Activated CD4-positive, alpha-beta memory T cell treated with anti-CD3 and anti-CD28 coated beads, Interleukin-2, amount 10 ng/mL, durations not matched to agents 7 days and 5 days (primary cell): ENCODE results near the gene CDHR1. TPM values are rescaled to one million over a fixed set of nuclear protein-coding genes. Genes with fewer than 3 reads are reported as not detected.
A peak's percentile ranks its signal among the peaks of the same experiment; 100 is the strongest.
"Not testable (repeated sequence)": the region's sequence is repeated elsewhere in the genome, so short reads cannot be mapped to it uniquely, and the experiment has no call there.

Source experiments
- CTCF ChIA-PET: fragments of 350-600 bp; sonication (Branson Sonifier 250); formaldehyde crosslinking; loops from one replicate; lab custom pipeline; 2021; ENCODE audit warnings: antibody characterized with exemption, inconsistent platforms; lab: Charles Lee
- POLR2A ChIA-PET: fragments of 350-600 bp; sonication (Branson Sonifier 250); formaldehyde crosslinking; loops from one replicate; lab custom pipeline; 2021; ENCODE audit warnings: antibody characterized with exemption; lab: Charles Lee
- DNase-seq: peaks from one replicate; pipeline ENCODE4 v3.0.0-alpha.2; 2020
- H3K27ac Mint-ChIP-seq: one replicate; pipeline ENCODE4 v1.8.0; 2021; ENCODE audit warnings: mild to moderate bottlenecking, mixed read lengths
- H3K27me3 Mint-ChIP-seq: one replicate; pipeline ENCODE4 v1.8.0; 2021; ENCODE audit warnings: mixed read lengths
- H3K36me3 Mint-ChIP-seq: one replicate; pipeline ENCODE4 v1.8.0; 2021; ENCODE audit warnings: low read depth, mixed read lengths
- H3K4me1 Mint-ChIP-seq: one replicate; pipeline ENCODE4 v1.8.0; 2021; ENCODE audit warnings: mixed read lengths
- H3K4me3 Mint-ChIP-seq: one replicate; pipeline ENCODE4 v1.8.0; 2021; ENCODE audit warnings: mild to moderate bottlenecking, mixed read lengths
- H3K9me3 Mint-ChIP-seq: one replicate; pipeline ENCODE4 v1.8.0; 2021; ENCODE audit warnings: mixed read lengths
- total RNA-seq, 2 experiments: library from RNA; stranded (reverse); gene quantifications; one replicate each; pipeline ENCODE4 v1.2.3, GENCODE V29; 2021

The CDHR1 gene
- total RNA-seq = under 1 TPM; 0.38 to 0.45 TPM

GRCh38 chr10:84194424-84195043, at the start of gene CDHR1:
CDHR1 (plus strand) TSS chr10:84194537; CDS start chr10:84194761, 224 bp downstream.
- Mint-ChIP-seq H3K36me3 (no peaks in the 10 kb centered on the region), H3K9me3 (no peaks in the 10 kb centered on the region), H3K4me3 (peak within 1 kb of the TSS; percentile 32), H3K27me3 (peaks cover 45% of the 10 kb centered on the region), H3K27ac (no peak within 1 kb of the TSS), H3K4me1 (peaks cover 7% of the 10 kb centered on the region)
- ChIA-PET CTCF (no interaction called here), POLR2A (no interaction called here)
- DNase-seq = peak; percentile 36

GRCh38 chr10:84147347-84147746, 47.0 kb upstream of the CDHR1 start:
- ChIA-PET CTCF (interaction anchor here (0.8 to 3.9 kb wide), 22 partner anchors 8 to 390 kb away, joined by 3 to 48 read pairs (median 5); partner anchors contain the start of genes CCSER2, GHITM and GPR15LG), POLR2A (interaction anchor here (1.2 to 3.4 kb wide), 3 partner anchors 8 to 30 kb away, joined by 3 to 22 read pairs (median 6); partner anchors contain the start of gene GHITM)
- H3K36me3 Mint-ChIP-seq = peaks cover 67% of the 10 kb centered on the region
- no peak for DNase-seq
- H3K9me3 Mint-ChIP-seq = no peaks in the 10 kb centered on the region
- H3K27ac Mint-ChIP-seq = no peak overlapping the region
- H3K27me3 Mint-ChIP-seq = no peaks in the 10 kb centered on the region
- no peak overlapping the region for H3K4me3 Mint-ChIP-seq
- peaks cover 3% of the 10 kb centered on the region for H3K4me1 Mint-ChIP-seq

GRCh38 chr10:84148006-84148597, 46.2 kb upstream of the CDHR1 start:
- H3K4me1 Mint-ChIP-seq, H3K27ac Mint-ChIP-seq, H3K27me3 Mint-ChIP-seq, H3K9me3 Mint-ChIP-seq, H3K4me3 Mint-ChIP-seq, DNase-seq: not testable (repeated sequence)
- ChIA-PET POLR2A (interaction anchor here (1.2 to 3.4 kb wide), 3 partner anchors 9 to 29 kb away, joined by 3 to 22 read pairs (median 6); partner anchors contain the start of gene GHITM), CTCF (interaction anchor here (0.8 to 3.9 kb wide), 23 partner anchors 9 to 389 kb away, joined by 3 to 48 read pairs (median 5); partner anchors contain the start of genes CCSER2, GHITM and GPR15LG)
- H3K36me3 Mint-ChIP-seq = peaks cover 68% of the 10 kb centered on the region

GRCh38 chr10:84149854-84150253, 44.5 kb upstream of the CDHR1 start:
- no peaks in the 10 kb centered on the region for H3K4me1 Mint-ChIP-seq
- no peaks in the 10 kb centered on the region for H3K27me3 Mint-ChIP-seq
- no peak for DNase-seq
- no peak overlapping the region for H3K27ac Mint-ChIP-seq
- ChIA-PET POLR2A (interaction anchor here (3.4 kb wide), 1 partner anchor 10 kb away, joined by 22 read pairs; the partner anchor contains the start of gene GHITM), CTCF (interaction anchor here (0.7 to 3.9 kb wide), 8 partner anchors 10 to 387 kb away, joined by 3 to 48 read pairs (median 7); partner anchors contain the start of gene GHITM)
- H3K9me3 Mint-ChIP-seq = no peaks in the 10 kb centered on the region
- no peak overlapping the region for H3K4me3 Mint-ChIP-seq
- peaks cover 65% of the 10 kb centered on the region for H3K36me3 Mint-ChIP-seq

DNA sequence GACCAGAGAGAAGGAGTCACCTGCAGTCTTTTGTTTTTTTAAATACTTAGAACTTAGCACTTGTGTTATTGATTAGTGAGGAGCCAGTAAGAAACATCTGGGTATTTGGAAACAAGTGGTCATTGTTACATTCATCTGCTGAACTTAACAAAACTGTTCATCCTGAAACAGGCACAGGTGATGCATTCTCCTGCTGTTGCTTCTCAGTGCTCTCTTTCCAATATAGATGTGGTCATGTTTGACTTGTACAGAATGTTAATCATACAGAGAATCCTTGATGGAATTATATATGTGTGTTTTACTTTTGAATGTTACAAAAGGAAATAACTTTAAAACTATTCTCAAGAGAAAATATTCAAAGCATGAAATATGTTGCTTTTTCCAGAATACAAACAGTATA, 41.6 kb upstream of the CDHR1 start:
- CTCF ChIA-PET = no interaction called here
- H3K27ac Mint-ChIP-seq = no peak overlapping the region

DNA sequence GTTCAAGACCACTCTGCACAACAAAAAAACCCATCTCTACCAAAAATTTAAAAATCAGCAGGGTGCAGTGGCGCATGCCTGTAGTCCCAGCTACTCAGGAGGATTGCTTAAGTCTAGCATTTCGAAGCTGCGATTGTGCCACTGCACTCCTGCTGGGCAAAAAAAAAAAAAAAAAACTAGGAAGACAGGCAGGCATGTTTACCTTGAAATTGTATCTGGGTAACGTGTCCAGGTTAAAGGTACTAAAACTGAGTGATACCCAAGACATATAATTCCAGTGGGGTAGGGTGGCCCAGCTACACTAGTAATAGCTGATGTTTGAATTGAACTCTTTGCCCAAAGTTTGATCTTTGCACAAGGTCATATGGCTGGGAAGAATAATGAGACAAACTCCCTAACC, 38.8 kb upstream of the CDHR1 start:
- Mint-ChIP-seq H3K4me1 (peaks cover 11% of the 10 kb centered on the region), H3K36me3 (peaks cover 35% of the 10 kb centered on the region), H3K27ac (no peak overlapping the region), H3K9me3 (no peaks in the 10 kb centered on the region), H3K4me3 (no peak overlapping the region), H3K27me3 (peaks cover 5% of the 10 kb centered on the region)
- CTCF ChIA-PET = interaction anchor here (1.0 kb wide), 1 partner anchor 37 kb away, joined by 3 read pairs; no protein-coding TSS in a partner anchor
- POLR2A ChIA-PET = interaction anchor here (2.8 kb wide), 1 partner anchor 16 kb away, joined by 11 read pairs; the partner anchor contains the start of gene GHITM
- no peak for DNase-seq

More for the DNA sequence above, 41.6 kb upstream of the CDHR1 start:
- no peaks in the 10 kb centered on the region for H3K9me3 Mint-ChIP-seq
- no peak for DNase-seq
- peaks cover 50% of the 10 kb centered on the region for H3K36me3 Mint-ChIP-seq
- H3K4me1 Mint-ChIP-seq = peaks cover 11% of the 10 kb centered on the region
- POLR2A ChIA-PET = no interaction called here
- no peak overlapping the region for H3K4me3 Mint-ChIP-seq
- no peaks in the 10 kb centered on the region for H3K27me3 Mint-ChIP-seq

DNA sequence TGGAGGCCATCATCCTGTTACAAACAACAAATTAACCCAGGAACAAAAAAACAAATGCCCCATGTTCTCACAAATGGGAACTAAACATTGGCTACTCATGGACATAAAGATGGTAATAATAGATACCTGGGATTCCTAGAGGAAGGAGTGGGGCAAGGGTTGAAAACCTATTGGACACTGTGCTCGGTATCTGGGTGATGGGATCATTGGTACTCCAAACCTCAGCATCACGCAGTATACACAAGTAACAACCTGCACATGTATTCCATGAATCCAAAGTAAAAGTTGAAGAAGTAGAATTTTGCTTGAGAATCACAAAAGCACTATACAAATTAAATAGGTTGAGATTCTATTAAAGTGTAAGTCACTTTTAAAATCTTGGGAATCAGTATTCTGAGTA, 38.3 kb upstream of the CDHR1 start:
- Mint-ChIP-seq H3K27me3 (peaks cover 7% of the 10 kb centered on the region), H3K4me1 (peaks cover 11% of the 10 kb centered on the region), H3K9me3 (no peaks in the 10 kb centered on the region), H3K36me3 (peaks cover 30% of the 10 kb centered on the region), H3K4me3 (no peak overlapping the region), H3K27ac (no peak overlapping the region)
- POLR2A ChIA-PET = interaction anchor here (1.1 to 2.8 kb wide), 4 partner anchors 8 to 43 kb away, joined by 3 to 11 read pairs (median 6); partner anchors contain the start of gene GHITM
- no peak for DNase-seq
- CTCF ChIA-PET = interaction anchor here (1.0 to 1.4 kb wide), 2 partner anchors 8 to 36 kb away, joined by 3 to 14 read pairs; no protein-coding TSS in a partner anchor

GRCh38 chr10:84156768-84157167, 37.6 kb upstream of the CDHR1 start:
- H3K27me3 Mint-ChIP-seq = peaks cover 9% of the 10 kb centered on the region
- ChIA-PET CTCF (interaction anchor here (1.4 kb wide), 1 partner anchor 9 kb away, joined by 14 read pairs; no protein-coding TSS in a partner anchor), POLR2A (interaction anchor here (1.0 to 2.8 kb wide), 5 partner anchors 9 to 43 kb away, joined by 3 to 11 read pairs (median 5); partner anchors contain the start of gene GHITM)
- H3K4me1 Mint-ChIP-seq = peaks cover 11% of the 10 kb centered on the region
- DNase-seq = no peak
- H3K36me3 Mint-ChIP-seq = peaks cover 28% of the 10 kb centered on the region
- no peak overlapping the region for H3K4me3 Mint-ChIP-seq
- no peak overlapping the region for H3K27ac Mint-ChIP-seq
- H3K9me3 Mint-ChIP-seq = no peaks in the 10 kb centered on the region

GRCh38 chr10:84158061-84158460, 36.3 kb upstream of the CDHR1 start:
- POLR2A ChIA-PET = interaction anchor here (2.1 to 2.8 kb wide), 2 partner anchors 10 to 19 kb away, joined by 6 to 11 read pairs; partner anchors contain the start of gene GHITM
- no peak overlapping the region for H3K27ac Mint-ChIP-seq
- H3K4me3 Mint-ChIP-seq = no peak overlapping the region
- peaks cover 19% of the 10 kb centered on the region for H3K36me3 Mint-ChIP-seq
- CTCF ChIA-PET = no interaction called here
- H3K4me1 Mint-ChIP-seq = peaks cover 11% of the 10 kb centered on the region
- peaks cover 10% of the 10 kb centered on the region for H3K27me3 Mint-ChIP-seq
- no peaks in the 10 kb centered on the region for H3K9me3 Mint-ChIP-seq
- no peak for DNase-seq

GRCh38 chr10:84158550-84158949, 35.8 kb upstream of the CDHR1 start:
- peaks cover 15% of the 10 kb centered on the region for H3K36me3 Mint-ChIP-seq
- no peaks in the 10 kb centered on the region for H3K9me3 Mint-ChIP-seq
- H3K27ac Mint-ChIP-seq = no peak overlapping the region
- DNase-seq = no peak
- POLR2A ChIA-PET = no interaction called here
- H3K27me3 Mint-ChIP-seq = peaks cover 13% of the 10 kb centered on the region
- H3K4me3 Mint-ChIP-seq = no peak overlapping the region
- peaks cover 11% of the 10 kb centered on the region for H3K4me1 Mint-ChIP-seq
- CTCF ChIA-PET = interaction anchor here (2.5 kb wide), 1 partner anchor 10 kb away, joined by 15 read pairs; no protein-coding TSS in a partner anchor

DNA sequence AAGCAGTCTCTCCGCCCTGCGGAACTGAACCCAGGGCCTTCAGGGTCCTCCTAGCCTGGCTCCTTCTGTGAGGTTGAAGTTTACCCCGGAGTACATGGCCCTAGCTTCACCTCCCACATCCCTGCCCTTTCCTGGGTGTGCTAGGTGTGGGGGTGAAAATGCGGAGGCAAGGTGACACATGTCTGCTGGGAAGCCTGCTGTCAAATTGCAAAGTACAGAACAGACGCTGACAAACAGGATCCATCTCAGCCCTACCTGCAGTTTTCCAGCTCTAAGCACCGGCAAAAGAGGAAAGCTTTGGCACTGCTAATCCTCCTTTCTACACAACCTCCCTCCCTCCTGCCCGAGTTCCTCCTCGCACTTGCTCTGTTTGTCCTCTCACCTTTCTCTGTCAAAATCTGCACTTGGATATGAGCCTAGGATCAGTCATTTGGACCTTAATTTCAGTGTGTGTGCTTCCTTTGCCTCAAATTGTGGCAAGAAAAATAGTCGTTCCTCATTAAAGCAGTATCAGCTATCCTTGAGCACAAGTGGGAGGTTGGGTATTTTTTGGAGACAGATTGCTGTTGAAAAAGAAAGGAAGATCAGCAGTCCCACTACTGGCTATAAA, 35.2 kb upstream of the CDHR1 start:
- Mint-ChIP-seq H3K4me3 (no peak overlapping the region), H3K27ac (no peak overlapping the region), H3K36me3 (peaks cover 14% of the 10 kb centered on the region), H3K9me3 (no peaks in the 10 kb centered on the region), H3K4me1 (peaks cover 11% of the 10 kb centered on the region), H3K27me3 (peaks cover 16% of the 10 kb centered on the region)
- CTCF ChIA-PET = interaction anchor here (2.5 kb wide), 1 partner anchor 11 kb away, joined by 15 read pairs; no protein-coding TSS in a partner anchor
- POLR2A ChIA-PET = no interaction called here
- no peak for DNase-seq

DNA sequence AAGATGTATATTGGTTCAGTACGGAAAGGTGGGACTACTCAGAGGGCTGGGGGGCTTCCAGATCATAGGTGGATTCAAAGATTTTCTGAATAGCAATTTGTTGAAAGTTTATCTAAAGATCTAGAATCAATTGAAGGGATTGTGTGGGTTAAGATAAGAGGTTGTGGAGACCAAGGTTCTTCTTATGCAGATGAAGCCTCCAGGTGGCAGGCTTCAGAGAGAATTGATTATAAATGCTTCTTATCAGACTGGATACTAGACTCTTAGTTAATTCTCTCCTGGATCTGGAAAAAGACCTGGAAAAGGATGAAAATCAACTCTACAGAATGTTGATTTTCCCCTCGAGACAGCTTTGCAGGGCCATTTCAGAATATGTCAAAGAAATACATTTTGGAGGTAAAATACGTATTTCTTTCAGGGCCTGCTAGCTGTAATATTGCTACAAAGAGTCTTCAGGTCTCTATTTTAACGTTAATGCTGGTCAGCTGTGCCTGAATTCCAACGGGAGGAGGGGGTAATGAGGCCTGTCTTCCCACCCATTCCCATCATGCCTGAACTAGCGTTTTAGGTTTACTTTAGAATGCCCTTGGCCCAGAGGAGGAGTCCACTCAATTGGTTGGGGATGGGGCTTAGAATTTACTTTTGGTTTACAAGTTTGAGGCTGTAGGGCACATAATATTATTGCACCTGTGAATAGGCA, 33.5 kb upstream of the CDHR1 start:
- POLR2A ChIA-PET = no interaction called here
- no peaks in the 10 kb centered on the region for H3K9me3 Mint-ChIP-seq

More for the DNA sequence above, 33.5 kb upstream of the CDHR1 start:
- H3K27me3 Mint-ChIP-seq = peaks cover 22% of the 10 kb centered on the region
- no peak for DNase-seq
- peaks cover 11% of the 10 kb centered on the region for H3K4me1 Mint-ChIP-seq
- H3K36me3 Mint-ChIP-seq = peaks cover 1% of the 10 kb centered on the region
- CTCF ChIA-PET = interaction anchor here (1.1 to 2.5 kb wide), 2 partner anchors 13 kb away, joined by 4 to 15 read pairs; no protein-coding TSS in a partner anchor
- H3K4me3 Mint-ChIP-seq = no peak overlapping the region
- H3K27ac Mint-ChIP-seq = no peak overlapping the region
